Stimulated activated CD8-positive, alpha-beta memory T cell treated with anti-CD3 and anti-CD28 coated beads, Interleukin-12 subunit alpha, Interleukin-12 subunit beta, amount 100 ng/mL, for 1 hour (primary cell): ENCODE data around the gene MATN1.

ENCODE experiments used
- DNase-seq: peaks from one replicate; pipeline ENCODE4 v3.0.0-alpha.2; 2020; ENCODE audit warnings: low read depth

MATN1 gene

GRCh38 chr1:30731806-30732276 lies 8.5 kb upstream of the MATN1 start:
- no peak for DNase-seq

GRCh38 chr1:30731109-30731805 lies 7.9 kb upstream of the MATN1 start:
- DNase-seq = no peak

GRCh38 chr1:30730346-30731108 lies 7.1 kb upstream of the MATN1 start:
- no peak for DNase-seq

- no peak for DNase-seq
Measured at GRCh38 chr1:30729901-30730300, 6.5 kb upstream of the MATN1 start.

- no peak for DNase-seq
Measured at GRCh38 chr1:30728832-30729638, 5.7 kb upstream of the MATN1 start.

- no peak for DNase-seq
Measured at GRCh38 chr1:30728340-30728739, 5.0 kb upstream of the MATN1 start.

- no peak for DNase-seq
Measured at GRCh38 chr1:30727824-30728223, 4.4 kb upstream of the MATN1 start.

- DNase-seq = no peak
Measured at GRCh38 chr1:30726773-30727684, 3.6 kb upstream of the MATN1 start.

- no peak for DNase-seq
Measured at GRCh38 chr1:30726236-30726635, 2.9 kb upstream of the MATN1 start.

- DNase-seq = no peak
Measured at GRCh38 chr1:30725450-30726095, 2.2 kb upstream of the MATN1 start.

- DNase-seq = no peak
Measured at GRCh38 chr1:30724655-30725421, 1.5 kb upstream of the MATN1 start.

GRCh38 chr1:30724175-30724574 lies 790 bp upstream of the MATN1 start:
- no peak for DNase-seq

GRCh38 chr1:30721812-30722537 lies 1.4 kb downstream of the MATN1 start:
- DNase-seq = no peak

- no peak for DNase-seq
Measured at GRCh38 chr1:30721341-30721793, 2.0 kb downstream of the MATN1 start.

GRCh38 chr1:30720271-30721223 lies 2.8 kb downstream of the MATN1 start:
- DNase-seq = no peak

GRCh38 chr1:30719406-30720270 lies 3.7 kb downstream of the MATN1 start:
- DNase-seq = no peak
